Measurements from ENCODE around the gene BATF2. TPM values are rescaled to one million over a fixed set of nuclear protein-coding genes. Genes with fewer than 3 reads are reported as not detected.

The BATF2 gene
- total and polyA plus RNA-seq, 5 experiments from 2014 or later, result not detected

- H3K4me1 Mint-ChIP-seq, result no peaks in the 10 kb centered on the region
- ATAC-seq (no peak), DNase-seq (no peak)
- H3K27me3 Mint-ChIP-seq, result peaks cover 0 to 9% (median 4%) of the 10 kb centered on the region in 5 donors
- no peaks in the 10 kb centered on the region for H3K9me3 Mint-ChIP-seq
- no peaks in the 10 kb centered on the region for H3K36me3 Mint-ChIP-seq
- H3K27ac Mint-ChIP-seq, result no peak overlapping the region
- H3K4me3 Mint-ChIP-seq, result no peak overlapping the region
- POLR2A ChIA-PET, result no interaction called here
These were observed 42.6 kb downstream of the BATF2 start for GRCh38 chr11:64954201-64954600.

DNA sequence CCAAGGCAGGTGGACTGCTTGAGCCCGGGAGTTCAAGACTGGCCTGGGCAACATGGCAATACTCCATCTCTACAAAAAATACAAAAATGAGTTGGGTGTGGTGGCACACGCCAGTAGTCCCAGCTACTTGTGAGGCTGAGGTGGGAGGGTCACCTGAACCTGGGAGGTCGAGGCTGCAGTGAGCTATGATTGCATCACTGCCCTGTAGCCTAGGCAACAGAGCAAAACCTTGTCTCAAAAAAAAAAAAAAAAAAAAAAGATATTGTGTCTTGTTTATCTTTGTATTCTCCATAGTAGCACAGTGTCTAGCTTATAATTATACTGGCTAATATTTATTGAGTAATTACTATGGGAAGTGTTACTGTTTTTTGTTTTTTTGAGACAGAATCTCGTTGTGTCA, 45.2 kb downstream of the BATF2 start:
- ATAC-seq (no peak), DNase-seq (no peak)
- no peaks in the 10 kb centered on the region for H3K9me3 Mint-ChIP-seq
- H3K27ac Mint-ChIP-seq, result no peak overlapping the region
- POLR2A ChIA-PET, result no interaction called here
- no peak overlapping the region for H3K4me3 Mint-ChIP-seq
- peaks cover 0 to 8% (median 4%) of the 10 kb centered on the region in 5 donors for H3K27me3 Mint-ChIP-seq
- no peaks in the 10 kb centered on the region for H3K4me1 Mint-ChIP-seq
- no peaks in the 10 kb centered on the region for H3K36me3 Mint-ChIP-seq

- no peak for ATAC-seq
- H3K4me1 Mint-ChIP-seq, result no peaks in the 10 kb centered on the region
These were observed 49.5 kb downstream of the BATF2 start for GRCh38 chr11:64947208-64947814.

More at GRCh38 chr11:64947208-64947814, 49.5 kb downstream of the BATF2 start:
- Mint-ChIP-seq H3K9me3 (no peaks in the 10 kb centered on the region), H3K27me3 (peaks cover 0 to 4% (median 0%) of the 10 kb centered on the region in 5 donors), H3K36me3 (no peaks in the 10 kb centered on the region), H3K27ac (no peak overlapping the region), H3K4me3 (no peak overlapping the region)
- DNase-seq, result no peak
- POLR2A ChIA-PET, result interaction anchor here (1.0 kb wide), 1 partner anchor 23 kb away, joined by 3 read pairs; the partner anchor contains the start of gene PPP2R5B

Small RNAs within 50 kb of the gene (microRNA-seq; reads per million reads assigned to microRNA genes)
- not detected for gene MIR6879 (ENCODE audit: borderline microRNAs expressed)

Other genes starting within 250 kb of the BATF2 start
- gene PYGM, start 237.0 kb downstream of the BATF2 start, total RNA-seq, result 10 to 100 TPM; 13.0 to 18.4 TPM
- under 1 TPM; 0.09 to 0.50 (median 0.49) TPM for gene PYGM, start 237.0 kb downstream of the BATF2 start, polyA plus RNA-seq
- gene SF1, start 218.4 kb downstream of the BATF2 start, total RNA-seq, result 1,000 to 10,000 TPM; 1,030 to 1,057 TPM
- 100 to 1,000 TPM in 1 of 3 donors, 10 to 100 TPM in 2; 87.0 to 138 (median 96.6) TPM for gene SF1, start 218.4 kb downstream of the BATF2 start, polyA plus RNA-seq
- gene MAP4K2, start 193.8 kb downstream of the BATF2 start, total RNA-seq, result 100 to 1,000 TPM; 128 to 135 TPM
- 10 to 100 TPM; 26.6 to 55.5 (median 30.3) TPM for gene MAP4K2, start 193.8 kb downstream of the BATF2 start, polyA plus RNA-seq
- 10 to 100 TPM; 50.7 to 54.1 TPM for gene MEN1, start 186.4 kb downstream of the BATF2 start, total RNA-seq
- 10 to 100 TPM; 22.1 to 57.4 (median 36.1) TPM for gene MEN1, start 186.4 kb downstream of the BATF2 start, polyA plus RNA-seq
- 10 to 100 TPM in 1 of 2 experiments, 1 to 10 TPM in 1; 9.0 to 10.3 TPM for gene CDC42BPG, start 152.3 kb downstream of the BATF2 start, total RNA-seq
- gene CDC42BPG, start 152.3 kb downstream of the BATF2 start, polyA plus RNA-seq, result under 1 TPM; 0.09 to 0.38 (median 0.13) TPM
- gene EHD1, start 118.3 kb downstream of the BATF2 start, total RNA-seq, result 100 to 1,000 TPM; 217 to 226 TPM
- 100 to 1,000 TPM; 137 to 164 (median 154) TPM for gene EHD1, start 118.3 kb downstream of the BATF2 start, polyA plus RNA-seq
- 10 to 100 TPM; 39.5 to 41.4 TPM for gene ATG2A, start 79.8 kb downstream of the BATF2 start, total RNA-seq
- 1 to 10 TPM; 3.4 to 4.2 (median 3.6) TPM for gene ATG2A, start 79.8 kb downstream of the BATF2 start, polyA plus RNA-seq
- gene PPP2R5B, start 72.3 kb downstream of the BATF2 start, total RNA-seq, result 10 to 100 TPM; 13.4 to 16.0 TPM
- gene PPP2R5B, start 72.3 kb downstream of the BATF2 start, polyA plus RNA-seq, result 1 to 10 TPM; 4.7 to 6.6 (median 5.3) TPM
- under 1 TPM; 0.55 to 0.69 TPM for gene GPHA2, start 61.1 kb downstream of the BATF2 start, total RNA-seq
- gene GPHA2, start 61.1 kb downstream of the BATF2 start, polyA plus RNA-seq, result not detected
- 1 to 10 TPM; 1.9 to 2.4 TPM for gene MAJIN, start 24.9 kb downstream of the BATF2 start, total RNA-seq
- gene MAJIN, start 24.9 kb downstream of the BATF2 start, polyA plus RNA-seq, result under 1 TPM in 2 of 3 donors, not detected in 1; 0.48 to 0.84 TPM
- 10 to 100 TPM; 37.0 to 38.4 TPM for gene ARL2, start 17.2 kb upstream of the BATF2 start, total RNA-seq
- 100 to 1,000 TPM; 108 to 135 (median 122) TPM for gene ARL2, start 17.2 kb upstream of the BATF2 start, polyA plus RNA-seq
- gene SNX15, start 30.5 kb upstream of the BATF2 start, total RNA-seq, result 10 to 100 TPM; 27.3 to 29.6 TPM
- gene SNX15, start 30.5 kb upstream of the BATF2 start, polyA plus RNA-seq, result 10 to 100 TPM; 10.5 to 11.9 (median 11.9) TPM
- gene SAC3D1, start 44.2 kb upstream of the BATF2 start, total RNA-seq, result 1 to 10 TPM; 6.7 to 9.4 TPM
- 10 to 100 TPM in 2 of 3 donors, 1 to 10 TPM in 1; 6.7 to 13.9 (median 10.7) TPM for gene SAC3D1, start 44.2 kb upstream of the BATF2 start, polyA plus RNA-seq
- 10 to 100 TPM; 30.1 to 33.9 TPM for gene NAALADL1, start 61.6 kb upstream of the BATF2 start, total RNA-seq
- 10 to 100 TPM; 14.0 to 22.2 (median 14.3) TPM for gene NAALADL1, start 61.6 kb upstream of the BATF2 start, polyA plus RNA-seq
- 1 to 10 TPM in 1 of 2 experiments, under 1 TPM in 1; 0.60 to 1.0 TPM for gene CDCA5, start 87.1 kb upstream of the BATF2 start, total RNA-seq
- under 1 TPM; 0.22 to 0.90 (median 0.35) TPM for gene CDCA5, start 87.1 kb upstream of the BATF2 start, polyA plus RNA-seq
- gene ZFPL1, start 87.3 kb upstream of the BATF2 start, total RNA-seq, result 10 to 100 TPM; 49.4 to 50.5 TPM
- 10 to 100 TPM; 21.5 to 33.1 (median 24.9) TPM for gene ZFPL1, start 87.3 kb upstream of the BATF2 start, polyA plus RNA-seq
- 100 to 1,000 TPM; 258 to 274 TPM for gene VPS51, start 99.2 kb upstream of the BATF2 start, total RNA-seq
- gene VPS51, start 99.2 kb upstream of the BATF2 start, polyA plus RNA-seq, result 100 to 1,000 TPM in 2 of 3 donors, 10 to 100 TPM in 1; 70.2 to 111 (median 106) TPM
- 10 to 100 TPM; 29.0 to 29.2 TPM for gene TM7SF2, start 114.9 kb upstream of the BATF2 start, total RNA-seq
- 10 to 100 TPM; 17.4 to 22.6 (median 21.2) TPM for gene TM7SF2, start 114.9 kb upstream of the BATF2 start, polyA plus RNA-seq
- 10 to 100 TPM; 16.6 to 17.9 TPM for gene ZNHIT2, start 120.7 kb upstream of the BATF2 start, total RNA-seq
- 10 to 100 TPM; 24.3 to 33.1 (median 29.8) TPM for gene ZNHIT2, start 120.7 kb upstream of the BATF2 start, polyA plus RNA-seq
- 1,000 to 10,000 TPM; 1,487 to 1,501 TPM for gene FAU, start 125.2 kb upstream of the BATF2 start, total RNA-seq
- gene FAU, start 125.2 kb upstream of the BATF2 start, polyA plus RNA-seq, result 1,000 to 10,000 TPM; 1,097 to 1,366 (median 1,350) TPM
- gene MRPL49, start 125.3 kb upstream of the BATF2 start, total RNA-seq, result 10 to 100 TPM; 76.0 to 76.2 TPM
- gene MRPL49, start 125.3 kb upstream of the BATF2 start, polyA plus RNA-seq, result 10 to 100 TPM; 78.9 to 96.9 (median 90.1) TPM
- 10 to 100 TPM; 61.9 to 65.2 TPM for gene SYVN1, start 137.5 kb upstream of the BATF2 start, total RNA-seq
- gene SYVN1, start 137.5 kb upstream of the BATF2 start, polyA plus RNA-seq, result 10 to 100 TPM in 1 of 3 donors, 1 to 10 TPM in 2; 7.9 to 10.6 (median 8.2) TPM
- gene SPDYC, start 173.3 kb upstream of the BATF2 start, total RNA-seq, result not detected
- gene SPDYC, start 173.3 kb upstream of the BATF2 start, polyA plus RNA-seq, result not detected
- gene CAPN1, start 185.0 kb upstream of the BATF2 start, total RNA-seq, result 100 to 1,000 TPM in 1 of 2 experiments, 10 to 100 TPM in 1; 99.5 to 106 TPM
- 10 to 100 TPM; 75.6 to 79.2 (median 78.9) TPM for gene CAPN1, start 185.0 kb upstream of the BATF2 start, polyA plus RNA-seq

Measured in naive thymus-derived CD8-positive, alpha-beta T cell (primary cell).